Esophagus squamous epithelium (tissue), 5 donors: ENCODE data around the gene KRTAP5-9. TPM values are rescaled to one million over a fixed set of nuclear protein-coding genes. Genes with fewer than 3 reads are reported as not detected.
"Not testable (repeated sequence)": the region's sequence is repeated elsewhere in the genome, so short reads cannot be mapped to it uniquely, and the experiment has no call there.

ENCODE experiments used
- DNase-seq: peaks from one replicate; lab custom pipeline; 2025; lab: John Stamatoyannopoulos, UW
- H3K27ac ChIP-seq, 4 donors: fragments of 200-600 bp; sonication (generic); one replicate each; pipeline ENCODE4 v1.5.1; 2016 to 2019; ENCODE audit warnings: mild to moderate bottlenecking in 1 of 4
- H3K27me3 ChIP-seq, 4 donors: fragments of 200-600 bp; sonication (generic); 1 replicate in 3 of 4; 2 replicates in 1 of 4; pipeline versions ENCODE4 v1.5.1 to v1.6.0; 2017 to 2021; ENCODE audit warnings: antibody characterized with exemption in 1 of 4
- H3K36me3 ChIP-seq, 3 donors: fragments of 200-600 bp; sonication (generic); one replicate each; pipeline ENCODE4 v1.5.1; 2016 to 2019
- H3K4me1 ChIP-seq, 3 donors: fragments of 200-600 bp; sonication (generic); one replicate each; pipeline ENCODE4 v1.5.1; 2017 to 2019
- H3K4me3 ChIP-seq, 4 donors: fragments of 200-600 bp; sonication (generic); 1 replicate in 3 of 4; 2 replicates in 1 of 4; pipeline ENCODE4 v1.5.1; 2016 to 2019; ENCODE audit warnings: mild to moderate bottlenecking in 2 of 4, moderate library complexity in 1 of 4
- H3K9me3 ChIP-seq, 3 donors: fragments of 200-600 bp; sonication (generic); one replicate each; pipeline ENCODE4 v1.5.1; 2016 to 2019
- CTCF ChIP-seq, 6 experiments: fragments of 450-650 bp in 4 of 6; fragments of 200-600 bp in 2 of 6; sonication (generic) in 2 of 6; IDR thresholded peaks; one replicate each; pipeline ENCODE4 v1.5.1; 2016 to 2019; ENCODE audit warnings: antibody characterized with exemption in 6 of 6, mild to moderate bottlenecking in 4 of 6, moderate library complexity in 4 of 6
- POLR2A ChIP-seq, 4 donors: fragments of 450-650 bp; IDR thresholded peaks; one replicate each; pipeline ENCODE4 v1.6.1; 2017; ENCODE audit warnings: antibody characterized with exemption in 4 of 4, mild to moderate bottlenecking in 4 of 4, moderate library complexity in 3 of 4
- WGBS, 2 donors: methylation state at CpG; one replicate each; pipeline ENCODE4 v1.1.5; 2018; 5-methylcytosine and 5-hydroxymethylcytosine counted together
- intact Hi-C: fragments of 100-400 bp; cut with DNase I; formaldehyde crosslinking; loops from one replicate; pipeline ENCODE4 v1.15.0; 2022
- total RNA-seq, 4 donors: library from RNA; depleted of rRNA; stranded (reverse); fragments of >200 nt; gene quantifications; one replicate each; pipeline ENCODE4 v1.1.0, GENCODE V29; 2016
- donor health status: DM: yes; HTN: yes; CAD: no.

KRTAP5-9 gene
- total RNA-seq, 4 donors from 2014 or later: not detected

GRCh38 chr11:71564430-71564829 lies 16.2 kb downstream of the KRTAP5-9 start:
- H3K27me3 ChIP-seq: peaks cover 0 to 49% (median 0%) of the 10 kb centered on the region in 4 donors
- H3K27ac ChIP-seq: no peak overlapping the region
- no peaks in the 10 kb centered on the region for H3K9me3 ChIP-seq
- intact Hi-C loops: no loop called here
- TF ChIP-seq POLR2A (IDR thresholded peaks at IDR 0.05) (no peak), CTCF (IDR thresholded peaks at IDR 0.05) (no peak)
- no peak for DNase-seq
- no peaks in the 10 kb centered on the region for H3K36me3 ChIP-seq
- no peaks in the 10 kb centered on the region for H3K4me1 ChIP-seq
- 86 to 93% methylated on average over 4 of the region's 4 CpGs for WGBS, 2 donors
- H3K4me3 ChIP-seq: no peak overlapping the region

- H3K36me3 ChIP-seq: no peaks in the 10 kb centered on the region
- no peaks in the 10 kb centered on the region for H3K9me3 ChIP-seq
- intact Hi-C loops: no loop called here
- 20 to 30% methylated on average over 2 to 3 of the region's 5 CpGs for WGBS, 2 donors
- TF ChIP-seq CTCF (IDR thresholded peaks at IDR 0.05) (no peak), POLR2A (IDR thresholded peaks at IDR 0.05) (no peak)
- H3K4me1 ChIP-seq: no peaks in the 10 kb centered on the region
- DNase-seq: no peak
- H3K27me3 ChIP-seq: peaks cover 0 to 53% (median 0%) of the 10 kb centered on the region in 4 donors
- H3K4me3 ChIP-seq: no peak within 1 kb of the TSS
- no peak within 1 kb of the TSS for H3K27ac ChIP-seq
Measured at GRCh38 chr11:71565263-71565662, 17.0 kb downstream of the KRTAP5-9 start, which contains the start of gene KRTAP5-10. Gene KRTAP5-10, plus strand, starts transcription at chr11:71565563. Its CDS starts 25 bp downstream, at chr11:71565588.

- WGBS, 2 donors: 40 to 74% methylated on average over 6 to 7 of the region's 10 CpGs
- TF ChIP-seq CTCF (IDR thresholded peaks at IDR 0.05) (no peak), POLR2A (IDR thresholded peaks at IDR 0.05) (no peak)
- DNase-seq: no peak
- intact Hi-C loops: no loop called here
- Histone ChIP-seq H3K36me3 (no peaks in the 10 kb centered on the region), H3K27me3 (peaks cover 0 to 55% (median 0%) of the 10 kb centered on the region in 4 donors), H3K9me3 (no peaks in the 10 kb centered on the region), H3K27ac (no peak overlapping the region), H3K4me1 (no peaks in the 10 kb centered on the region), H3K4me3 (no peak overlapping the region)
Measured at GRCh38 chr11:71566081-71566620, 17.9 kb downstream of the KRTAP5-9 start.

GRCh38 chr11:71566626-71567599 lies 18.7 kb downstream of the KRTAP5-9 start:
- H3K27me3 ChIP-seq: peaks cover 0 to 55% (median 0%) of the 10 kb centered on the region in 4 donors
- H3K4me1 ChIP-seq, H3K27ac ChIP-seq, H3K36me3 ChIP-seq, DNase-seq, H3K4me3 ChIP-seq, intact Hi-C loops, H3K9me3 ChIP-seq: not testable (repeated sequence)
- 45 to 60% methylated on average over 11 of the region's 21 CpGs for WGBS, 2 donors

GRCh38 chr11:71567633-71568032 lies 19.4 kb downstream of the KRTAP5-9 start:
- H3K4me3 ChIP-seq, H3K9me3 ChIP-seq, H3K36me3 ChIP-seq, H3K4me1 ChIP-seq, DNase-seq, H3K27ac ChIP-seq, intact Hi-C loops: not testable (repeated sequence)
- 45 to 47% methylated on average over 7 of the region's 8 CpGs for whole genome bisulfite sequencing, 2 donors
- H3K27me3 ChIP-seq: peaks cover 0 to 55% (median 0%) of the 10 kb centered on the region in 4 donors
